Epithelial cell of esophagus (primary cell): ENCODE results near the gene SIAH3.
A peak's percentile ranks its signal among the peaks of the same experiment; 100 is the strongest.

ENCODE experiments used
- DNase-seq: peaks from one replicate; pipeline ENCODE4 v3.0.0; 2010; ENCODE audit warnings: low read depth
- H3K4me3 ChIP-seq: 2 replicates; pipeline ENCODE4 v1.5.1; 2011; ENCODE audit warnings: mild to moderate bottlenecking, low read length, control low read depth
- CTCF ChIP-seq: IDR thresholded peaks from 2 replicates; pipeline ENCODE4 v1.5.1; 2011; ENCODE audit warnings: low read depth, mild to moderate bottlenecking, low read length, control low read depth, inconsistent platforms; ENCODE audit not compliant: insufficient read depth; ENCODE audit errors: missing control alignments

The SIAH3 gene

DNA sequence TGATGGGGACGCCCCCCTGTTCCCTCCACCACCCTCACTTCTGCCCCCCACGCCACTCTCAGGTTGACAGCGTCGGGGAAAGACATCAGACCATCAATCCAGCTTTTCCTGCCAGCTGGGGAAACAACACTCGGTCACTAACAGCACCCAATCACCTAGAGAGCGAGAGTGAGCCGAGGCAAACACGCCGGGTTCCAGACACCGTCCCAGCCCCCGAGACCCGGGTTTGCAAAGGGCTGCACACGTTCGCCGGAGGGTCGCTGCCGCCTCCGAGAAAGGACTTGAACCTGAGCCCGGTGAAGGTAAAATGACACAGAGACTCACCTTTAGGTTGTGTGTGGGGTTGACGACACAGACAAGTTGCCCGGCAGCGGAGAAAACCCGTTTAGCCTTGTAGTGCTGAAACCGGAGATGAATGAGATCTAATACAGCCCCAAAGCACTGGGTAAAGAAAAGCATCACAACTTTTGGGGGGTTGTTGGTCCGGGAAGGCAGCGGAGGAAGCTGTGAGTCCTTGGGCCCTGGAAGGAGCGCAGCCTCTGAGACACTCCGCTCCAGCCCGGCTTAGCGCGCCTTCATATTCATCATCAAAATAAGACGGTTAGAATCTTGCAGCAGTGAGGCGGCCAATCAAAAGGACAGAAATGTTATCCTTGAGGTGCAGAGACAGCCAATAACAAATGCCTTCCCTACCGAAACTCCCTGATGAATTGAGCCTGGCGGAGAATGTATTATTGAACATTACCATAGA is at the start of gene SIAH3:
Gene SIAH3 (minus strand): TSS at position 583 of the 751 bp plus-strand sequence. CDS start 124 bp downstream, at position 459.
- DNase-seq: peak; percentile 55
- TF ChIP-seq CTCF: no peak
- H3K4me3 ChIP-seq: peak within 1 kb of the TSS; percentile 42

GRCh38 chr13:45899406-45899805 is 47.9 kb upstream of the SIAH3 start:
- TF ChIP-seq CTCF: no peak
- H3K4me3 ChIP-seq: no peak overlapping the region
- DNase-seq: no peak

- H3K4me3 ChIP-seq: no peak overlapping the region
- DNase-seq: no peak
- no peak for TF ChIP-seq CTCF
These were observed 46.0 kb upstream of the SIAH3 start for GRCh38 chr13:45897562-45897961.

DNA sequence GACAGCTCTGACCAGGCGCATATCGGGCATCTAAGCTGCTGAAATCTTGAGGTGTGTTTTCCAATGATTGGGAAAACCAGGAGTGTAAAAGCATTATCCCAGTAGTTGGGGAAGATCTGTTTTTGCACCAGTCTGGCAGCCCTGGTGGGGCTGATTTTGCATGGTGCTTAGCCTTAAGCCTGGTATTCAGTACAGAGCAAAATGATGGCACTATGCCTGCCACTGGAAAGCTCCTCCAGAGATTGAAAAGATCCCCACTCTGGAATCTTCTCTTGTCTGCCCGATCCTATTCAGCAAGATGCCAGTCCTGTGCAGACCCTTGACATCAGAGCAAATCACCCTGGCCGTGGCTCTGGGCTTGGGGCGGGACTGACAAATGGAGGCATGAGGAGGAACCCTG is 44.7 kb upstream of the SIAH3 start:
- no peak for DNase-seq
- no peak for TF ChIP-seq CTCF
- no peak overlapping the region for H3K4me3 ChIP-seq

GRCh38 chr13:45895881-45896280 is 44.3 kb upstream of the SIAH3 start:
- no peak for TF ChIP-seq CTCF
- H3K4me3 ChIP-seq: no peak overlapping the region
- DNase-seq: no peak

GRCh38 chr13:45892513-45892912 is 41.0 kb upstream of the SIAH3 start:
- no peak for TF ChIP-seq CTCF
- DNase-seq: no peak
- H3K4me3 ChIP-seq: no peak overlapping the region
